NCI-H2171 treated with DMSO at 0.1 percent for 48 hours (cell line): ENCODE data around the gene RASAL1.

Experiments
- DNase-seq: peaks from one replicate; lab custom pipeline; 2025; lab: John Stamatoyannopoulos, UW

Gene RASAL1

DNA sequence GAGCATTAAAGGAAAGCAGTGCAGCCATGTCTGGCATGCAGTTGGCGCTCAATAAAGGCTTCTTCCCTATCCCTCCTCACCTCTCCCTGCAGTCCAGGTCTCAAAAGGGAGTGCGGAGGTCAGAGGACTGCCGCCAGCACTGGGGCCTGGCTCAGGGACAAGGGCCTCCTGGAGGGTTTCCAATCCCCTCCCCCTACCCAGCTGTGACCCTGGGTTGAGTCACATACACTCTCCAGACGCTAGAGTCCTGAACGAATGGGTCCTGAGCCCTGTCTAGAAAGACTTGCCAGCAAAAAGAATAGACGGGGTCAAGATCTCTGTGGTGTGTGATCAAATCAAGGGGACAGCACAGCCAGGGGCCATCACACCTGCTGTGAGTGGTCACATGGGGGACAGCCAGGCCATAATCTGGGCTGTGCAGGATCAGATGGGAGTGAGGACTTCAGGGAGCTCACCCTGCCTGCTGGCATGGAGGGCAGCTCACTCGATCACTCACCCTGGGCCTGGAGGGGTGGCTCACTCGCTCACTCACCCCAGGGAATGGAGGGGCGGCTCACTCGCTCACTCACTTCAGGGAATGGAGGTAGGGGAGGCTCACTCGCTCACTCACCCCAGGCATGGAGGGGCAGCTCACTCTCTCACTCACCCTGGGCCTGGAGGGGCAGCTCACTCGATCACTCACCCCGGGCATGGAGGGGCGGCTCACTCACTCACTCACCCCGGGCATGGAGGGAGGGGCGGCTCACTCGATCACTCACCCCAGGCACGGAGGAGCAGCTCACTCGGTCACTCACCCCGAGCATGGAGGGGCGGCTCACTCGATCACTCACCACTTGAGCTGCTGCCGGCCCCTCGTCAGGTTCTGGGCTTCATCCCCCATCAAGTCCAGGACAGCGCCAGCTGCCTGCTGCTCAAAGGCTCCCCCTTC, 26.8 kb upstream of the RASAL1 start:
- peak; percentile 46 for DNase-seq

DNA sequence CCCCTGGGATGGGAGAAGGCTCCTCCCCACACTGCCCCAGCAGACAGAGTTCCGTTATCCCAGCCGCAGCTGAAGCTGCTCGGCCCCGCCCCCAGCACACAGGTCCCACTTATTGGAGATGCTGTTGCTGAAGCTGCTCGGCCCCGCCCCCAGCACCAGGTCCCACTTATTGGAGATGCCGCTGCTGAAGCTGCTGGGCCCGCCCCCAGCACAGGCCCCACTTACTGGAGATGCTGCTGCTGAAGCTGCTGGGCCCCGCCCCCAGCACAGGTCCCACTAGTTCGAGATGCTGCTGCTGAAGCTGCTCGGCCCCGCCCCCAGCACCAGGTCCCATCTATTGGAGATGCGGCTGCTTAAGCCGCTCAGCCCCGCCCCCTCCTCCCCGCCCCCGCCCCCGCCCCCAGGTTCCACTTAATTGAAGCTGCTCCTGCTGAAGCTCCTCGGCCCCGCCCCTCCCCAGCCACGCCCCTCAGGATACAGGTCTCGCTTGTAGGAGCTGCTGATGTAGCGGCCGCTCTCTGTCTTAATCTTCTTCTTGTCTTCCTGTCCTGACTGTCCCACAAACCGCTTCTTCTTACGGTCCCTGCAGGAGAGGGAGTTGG, 26.0 kb upstream of the RASAL1 start:
- peak; percentile 90 for DNase-seq

DNA sequence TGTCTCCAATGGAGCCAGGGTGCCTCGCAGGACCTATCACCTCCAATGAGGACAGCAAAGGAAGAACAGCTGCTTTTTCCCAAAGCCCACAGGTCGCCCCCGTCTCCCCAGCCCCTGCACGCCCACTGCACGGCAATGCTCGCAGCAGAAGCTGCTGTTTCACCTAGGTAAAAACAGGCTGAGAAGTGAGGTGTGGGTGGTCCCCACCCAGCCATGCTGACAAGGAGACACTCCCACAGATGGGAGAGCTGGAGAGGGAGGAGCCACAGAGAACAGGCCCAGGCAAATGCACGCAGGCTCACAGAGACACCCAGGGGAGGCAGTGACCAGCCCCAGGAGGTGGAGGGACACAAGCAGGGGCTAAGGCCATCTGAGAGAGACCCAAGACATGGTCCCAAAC, 24.4 kb upstream of the RASAL1 start:
- no peak for DNase-seq

- DNase-seq, result no peak
These were observed 23.1 kb upstream of the RASAL1 start for GRCh38 chr12:113158439-113159203.

- no peak for DNase-seq
These were observed 21.8 kb upstream of the RASAL1 start for GRCh38 chr12:113157218-113157859.

DNA sequence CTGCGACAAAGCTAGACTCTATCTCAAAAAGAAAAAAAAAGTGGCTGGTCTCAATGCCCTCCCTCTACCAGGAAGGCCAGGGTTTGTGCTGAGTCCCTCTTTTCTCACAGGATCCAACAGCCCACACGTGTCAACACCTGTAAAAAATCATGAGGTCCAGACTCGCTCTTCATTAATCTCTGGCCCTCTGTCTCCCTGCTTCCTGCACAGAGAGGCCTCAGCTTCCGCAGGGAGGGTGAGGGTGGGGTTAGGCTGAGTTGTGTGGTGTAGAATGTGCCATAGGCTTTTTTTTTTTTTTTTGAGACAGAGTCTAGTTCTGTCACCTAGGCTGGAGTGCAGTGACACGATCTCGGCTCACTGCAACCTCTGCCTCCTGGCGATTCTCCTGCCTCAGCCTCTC, 20.1 kb upstream of the RASAL1 start:
- DNase-seq, result no peak

DNA sequence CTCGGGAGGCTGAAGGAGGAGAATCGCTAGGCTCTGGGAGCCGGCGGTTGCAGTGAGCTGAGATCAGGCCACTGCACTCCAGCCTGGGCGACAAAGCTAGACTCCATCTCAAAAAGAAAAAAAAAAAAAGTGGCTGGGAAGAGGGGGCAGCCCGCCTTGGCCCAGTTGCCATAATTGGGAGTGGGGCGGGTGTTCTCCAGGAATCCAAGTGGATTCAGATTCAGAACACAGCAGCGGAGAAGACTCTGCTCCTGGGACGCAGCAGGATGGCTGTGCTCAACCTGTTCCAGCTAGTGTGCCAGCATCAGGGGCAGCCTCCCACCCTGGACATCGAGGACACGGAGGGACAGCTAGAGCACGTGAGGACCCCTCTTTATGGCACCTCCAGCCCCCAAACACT, 19.5 kb upstream of the RASAL1 start:
- DNase-seq, result no peak

DNA sequence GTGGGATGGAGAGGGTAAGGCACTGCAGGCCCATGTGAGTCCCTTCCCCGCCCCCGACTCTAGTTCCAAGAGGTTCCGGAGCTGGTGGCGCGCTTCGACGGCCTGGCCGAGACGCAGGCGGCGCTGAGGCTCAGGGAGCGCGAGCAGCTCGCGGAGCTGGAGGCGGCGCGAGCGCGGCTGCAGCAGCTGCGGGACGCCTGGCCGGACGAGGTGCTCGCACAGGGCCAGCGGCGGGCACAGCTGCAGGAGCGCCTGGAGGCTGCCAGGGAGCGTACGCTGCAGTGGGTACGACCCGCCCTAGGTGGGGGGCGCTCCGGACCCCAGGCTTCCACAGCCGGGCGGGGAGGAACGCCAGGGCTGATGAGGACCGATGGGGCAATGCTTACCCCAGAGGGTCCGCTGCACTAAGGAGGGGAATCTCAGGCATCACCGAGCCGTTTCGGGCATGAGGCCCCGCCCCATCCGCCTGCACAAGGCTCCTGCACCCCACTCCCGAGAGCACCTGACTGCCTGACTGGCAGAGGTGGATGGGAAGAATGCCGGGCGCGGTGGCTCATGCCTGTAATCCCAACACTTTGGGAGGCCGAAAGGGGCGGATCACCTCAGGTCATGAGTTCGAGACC, 18.9 kb upstream of the RASAL1 start:
- DNase-seq, result peak; percentile 15

- DNase-seq, result peak; percentile 73
These were observed 17.6 kb upstream of the RASAL1 start for GRCh38 chr12:113152835-113153814.

- no peak for DNase-seq
These were observed 16.8 kb upstream of the RASAL1 start for GRCh38 chr12:113152196-113152834.

GRCh38 chr12:113151655-113152054, 16.1 kb upstream of the RASAL1 start:
- DNase-seq, result peak; percentile 12

DNA sequence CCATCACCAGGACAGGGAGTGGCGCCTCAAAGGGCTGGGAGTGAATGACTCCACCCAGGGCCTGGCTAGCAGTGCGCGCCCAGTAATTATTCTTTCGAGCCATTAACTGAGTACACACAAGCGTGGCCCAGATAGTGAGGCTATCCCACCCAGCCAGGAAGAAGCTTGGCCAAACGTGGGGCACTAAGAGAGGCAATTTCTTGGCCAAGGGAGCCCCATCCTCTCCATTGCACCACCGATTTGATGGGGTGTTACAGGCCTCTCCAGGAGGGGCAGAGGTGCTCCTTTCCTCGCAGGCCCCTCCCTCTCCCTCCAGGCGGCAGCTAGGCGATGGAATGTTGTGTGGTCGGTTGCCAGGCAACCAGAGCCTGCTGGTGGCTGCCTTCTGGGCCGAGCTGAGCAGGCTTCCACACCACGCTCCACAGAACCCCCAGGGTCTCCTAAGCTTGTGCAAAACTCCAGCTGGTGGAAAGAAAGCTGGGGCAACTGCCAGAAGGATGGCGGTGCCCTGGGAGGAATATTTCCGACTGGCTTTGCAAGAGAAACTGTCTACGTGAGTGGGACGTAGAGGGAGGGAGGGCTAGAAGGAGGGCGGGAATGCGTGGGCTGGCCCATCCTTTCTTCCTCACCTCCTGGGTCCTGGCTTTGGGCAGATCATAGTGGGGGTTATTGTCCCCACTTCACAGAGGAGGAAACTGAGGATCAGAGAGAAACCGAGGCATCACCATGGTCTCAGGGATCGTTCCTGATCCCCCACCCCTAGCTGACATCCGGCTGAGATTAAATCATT, 14.0 kb upstream of the RASAL1 start, which contains the start of gene CFAP73:
Gene CFAP73, plus strand, starts transcription at position 364 of the 790 bp plus-strand sequence. Its CDS starts 134 bp downstream, at position 498.
- peak; percentile 88 for DNase-seq

DNA sequence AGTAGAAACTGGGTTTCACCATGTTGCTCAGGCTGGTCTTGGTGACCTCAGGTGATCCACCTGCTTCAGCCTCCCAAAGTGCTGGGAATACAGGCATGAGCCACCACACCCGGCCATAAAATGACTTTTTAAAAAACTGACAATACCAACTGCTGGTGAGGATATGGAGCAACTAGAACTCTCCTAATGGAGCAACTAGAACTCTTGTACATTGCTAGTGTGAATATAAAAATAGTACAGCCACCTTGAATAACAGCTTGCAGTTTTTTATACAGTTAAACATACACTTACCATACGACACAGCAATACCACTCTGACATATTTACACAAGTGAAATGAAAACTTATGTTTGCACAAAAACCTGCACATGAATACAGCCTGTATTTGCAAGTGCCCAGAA, 11.4 kb upstream of the RASAL1 start:
- DNase-seq, result no peak

GRCh38 chr12:113145720-113146551, 10.4 kb upstream of the RASAL1 start:
- DNase-seq, result no peak

DNA sequence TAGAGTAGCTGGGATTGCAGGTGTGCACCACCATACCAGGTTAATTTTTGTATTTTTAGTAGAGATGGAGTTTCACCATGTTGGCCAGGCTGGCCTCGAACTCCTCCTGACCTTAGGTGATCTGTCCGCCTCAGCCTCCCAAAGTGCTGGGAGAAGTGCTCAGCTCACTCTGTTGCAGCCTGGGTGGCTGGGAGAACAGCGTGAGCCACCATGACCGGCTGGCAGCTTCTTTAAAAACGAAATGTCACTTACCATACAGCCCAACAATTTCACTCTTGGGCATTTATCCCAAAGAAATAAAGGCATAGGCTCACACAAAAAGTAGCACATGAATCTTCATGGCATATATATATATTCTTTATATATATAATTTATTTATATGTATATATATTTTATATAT, 9.2 kb upstream of the RASAL1 start:
- no peak for DNase-seq

- DNase-seq, result no peak
These were observed 8.4 kb upstream of the RASAL1 start for GRCh38 chr12:113143959-113144358.

DNA sequence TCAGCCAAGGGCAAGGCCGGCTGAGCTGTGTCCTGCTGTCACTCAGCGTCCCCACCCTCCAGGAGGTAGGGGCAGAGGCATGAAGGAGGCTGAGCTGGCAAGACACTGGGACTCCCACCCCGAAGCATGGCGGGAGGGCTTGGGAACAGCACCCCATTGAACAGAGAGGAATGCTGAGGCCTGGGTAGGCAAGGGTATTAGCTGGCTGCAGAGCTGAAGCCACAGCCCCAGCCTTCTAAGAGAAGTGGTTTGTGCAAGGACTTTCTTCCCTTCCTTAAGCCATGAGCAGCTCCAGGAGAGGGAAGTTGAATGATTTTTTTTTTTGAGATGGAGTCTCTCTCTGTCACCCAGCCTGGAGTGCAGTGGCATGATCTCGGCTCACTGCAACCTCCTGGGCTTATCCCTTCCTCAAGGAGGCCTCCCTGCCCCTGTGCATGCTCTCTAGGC, 7.3 kb upstream of the RASAL1 start:
- no peak for DNase-seq
